Measurements from ENCODE around the gene GAGE13.
"Not testable (repeated sequence)": the region's sequence is repeated elsewhere in the genome, so short reads cannot be mapped to it uniquely, and the experiment has no call there.

Gene GAGE13, protein sequence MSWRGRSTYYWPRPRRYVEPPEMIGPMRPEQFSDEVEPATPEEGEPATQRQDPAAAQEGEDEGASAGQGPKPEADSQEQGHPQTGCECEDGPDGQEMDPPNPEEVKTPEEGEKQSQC

DNA sequence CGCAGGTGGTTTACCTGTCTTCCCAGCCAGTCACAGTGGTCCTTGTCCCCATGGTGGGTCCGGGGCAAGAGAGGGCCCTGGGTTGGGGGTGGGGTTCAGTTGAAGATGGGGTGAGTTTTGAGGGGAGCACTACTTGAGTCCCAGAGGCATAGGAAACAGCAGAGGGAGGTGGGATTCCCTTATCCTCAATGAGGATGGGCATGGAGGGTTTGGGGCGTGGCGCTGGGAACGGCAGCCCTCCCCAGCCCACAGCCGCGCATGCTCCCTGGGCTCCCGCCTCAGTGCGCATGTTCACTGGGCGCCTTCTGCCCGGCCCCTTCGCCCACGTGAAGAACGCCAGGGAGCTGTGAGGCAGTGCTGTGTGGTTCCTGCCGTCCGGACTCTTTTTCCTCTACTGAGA, at the start of gene GAGE13:
GAGE13 (plus strand) TSS at position 301 of the 400 bp plus-strand sequence. CDS start 1,156 bp downstream, outside the sequence.
- not testable (repeated sequence) for H3K9ac ChIP-seq (ENCODE audit: low read depth, low read length); H3K27me3 ChIP-seq (ENCODE audit: insufficient read depth, low read length, poor library complexity); H2AFZ ChIP-seq (ENCODE audit: low read depth, low read length); H3K9me3 ChIP-seq (ENCODE audit: insufficient read depth, low read length, severe bottlenecking); H3K4me2 ChIP-seq (ENCODE audit: insufficient read depth, low read length); H3K36me3 ChIP-seq (ENCODE audit: insufficient read depth, low read length); ATAC-seq (ENCODE audit: insufficient read depth, low read depth); H3K79me2 ChIP-seq (ENCODE audit: insufficient read depth, low read length); DNase-seq; H3K4me1 ChIP-seq (ENCODE audit: insufficient read depth, low read length); H3K4me3 ChIP-seq (ENCODE audit: low read depth in 1 of 2, low read length in 2 of 2); H3K27ac ChIP-seq (ENCODE audit: low read length); H4K20me1 ChIP-seq (ENCODE audit: insufficient read depth, low read length)

DNA sequence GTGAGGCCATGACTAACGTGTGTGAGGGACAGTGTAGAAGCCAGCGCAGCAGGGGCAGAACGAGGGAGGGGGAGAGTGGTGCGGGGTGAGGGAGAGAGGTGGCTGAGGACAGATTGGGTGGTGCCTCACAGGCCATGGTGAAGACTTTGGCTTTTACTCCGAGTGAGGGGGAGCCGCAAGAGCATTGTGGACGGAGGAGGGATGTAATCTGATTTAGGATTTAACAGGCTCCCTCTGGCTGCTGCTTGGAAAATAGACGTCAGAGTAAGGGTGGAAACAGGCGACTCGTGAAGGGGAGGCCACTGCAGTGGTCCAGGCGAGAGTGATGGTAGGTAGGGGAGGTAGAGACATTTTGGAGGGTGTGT, 48.8 kb upstream of the GAGE13 start:
- Histone ChIP-seq H3K9ac (ENCODE audit: low read depth, low read length) (no peak overlapping the region), H4K20me1 (ENCODE audit: insufficient read depth, low read length) (no peaks in the 10 kb centered on the region), H3K4me1 (ENCODE audit: insufficient read depth, low read length) (no peaks in the 10 kb centered on the region), H3K4me3 (ENCODE audit: low read depth in 1 of 2, low read length in 2 of 2) (no peak overlapping the region), H3K27ac (ENCODE audit: low read length) (no peak overlapping the region), H3K27me3 (ENCODE audit: insufficient read depth, low read length, poor library complexity) (no peaks in the 10 kb centered on the region), H3K9me3 (ENCODE audit: insufficient read depth, low read length, severe bottlenecking) (no peaks in the 10 kb centered on the region), H2AFZ (ENCODE audit: low read depth, low read length) (no peak overlapping the region), H3K36me3 (ENCODE audit: insufficient read depth, low read length) (no peaks in the 10 kb centered on the region), H3K79me2 (ENCODE audit: insufficient read depth, low read length) (no peaks in the 10 kb centered on the region), H3K4me2 (ENCODE audit: insufficient read depth, low read length) (no peak overlapping the region)
- no peak for DNase-seq
- TF ChIP-seq, protein P1, sequence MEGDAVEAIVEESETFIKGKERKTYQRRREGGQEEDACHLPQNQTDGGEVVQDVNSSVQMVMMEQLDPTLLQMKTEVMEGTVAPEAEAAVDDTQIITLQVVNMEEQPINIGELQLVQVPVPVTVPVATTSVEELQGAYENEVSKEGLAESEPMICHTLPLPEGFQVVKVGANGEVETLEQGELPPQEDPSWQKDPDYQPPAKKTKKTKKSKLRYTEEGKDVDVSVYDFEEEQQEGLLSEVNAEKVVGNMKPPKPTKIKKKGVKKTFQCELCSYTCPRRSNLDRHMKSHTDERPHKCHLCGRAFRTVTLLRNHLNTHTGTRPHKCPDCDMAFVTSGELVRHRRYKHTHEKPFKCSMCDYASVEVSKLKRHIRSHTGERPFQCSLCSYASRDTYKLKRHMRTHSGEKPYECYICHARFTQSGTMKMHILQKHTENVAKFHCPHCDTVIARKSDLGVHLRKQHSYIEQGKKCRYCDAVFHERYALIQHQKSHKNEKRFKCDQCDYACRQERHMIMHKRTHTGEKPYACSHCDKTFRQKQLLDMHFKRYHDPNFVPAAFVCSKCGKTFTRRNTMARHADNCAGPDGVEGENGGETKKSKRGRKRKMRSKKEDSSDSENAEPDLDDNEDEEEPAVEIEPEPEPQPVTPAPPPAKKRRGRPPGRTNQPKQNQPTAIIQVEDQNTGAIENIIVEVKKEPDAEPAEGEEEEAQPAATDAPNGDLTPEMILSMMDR (IDR thresholded peaks at IDR 0.05; ENCODE audit: borderline replicate concordance, extremely low read depth, low read length, poor library complexity, severe bottlenecking) = peak; percentile 21
- no peak for TF ChIP-seq EZH2 (IDR thresholded peaks at IDR 0.05; ENCODE audit: borderline replicate concordance, low read depth, low read length, severe bottlenecking)
- 0 out of 3 replicates have a peak, but pooled peaks have one; percentile 35 for ATAC-seq (ENCODE audit: insufficient read depth, low read depth)

DNA sequence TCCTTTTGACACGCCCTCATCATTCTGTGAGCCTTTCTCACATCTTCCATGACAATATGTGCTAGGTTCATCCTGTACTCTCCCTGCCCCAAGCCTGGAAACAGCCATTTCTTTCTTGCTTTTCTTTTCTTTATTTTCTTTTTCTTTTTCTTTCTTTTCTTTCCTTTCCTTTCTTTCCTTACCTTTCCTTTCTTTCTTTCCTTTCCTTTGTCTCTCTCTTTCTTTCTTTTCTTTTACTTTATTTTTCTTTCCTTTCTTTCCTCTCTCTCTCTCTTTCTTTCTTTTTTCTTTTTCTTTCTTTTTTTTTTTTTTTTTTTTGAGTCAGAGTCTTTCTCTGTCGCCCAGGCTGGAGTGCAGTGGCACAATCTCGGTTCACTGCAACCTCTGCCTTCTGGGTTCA, 47.2 kb upstream of the GAGE13 start:
- Histone ChIP-seq H3K27me3 (ENCODE audit: insufficient read depth, low read length, poor library complexity) (no peaks in the 10 kb centered on the region), H3K27ac (ENCODE audit: low read length) (no peak overlapping the region), H2AFZ (ENCODE audit: low read depth, low read length) (no peak overlapping the region), H3K36me3 (ENCODE audit: insufficient read depth, low read length) (no peaks in the 10 kb centered on the region), H3K9me3 (ENCODE audit: insufficient read depth, low read length, severe bottlenecking) (no peaks in the 10 kb centered on the region), H3K9ac (ENCODE audit: low read depth, low read length) (no peak overlapping the region), H3K4me3 (ENCODE audit: low read depth in 1 of 2, low read length in 2 of 2) (no peak overlapping the region), H3K4me1 (ENCODE audit: insufficient read depth, low read length) (no peaks in the 10 kb centered on the region), H4K20me1 (ENCODE audit: insufficient read depth, low read length) (no peaks in the 10 kb centered on the region), H3K4me2 (ENCODE audit: insufficient read depth, low read length) (no peak overlapping the region), H3K79me2 (ENCODE audit: insufficient read depth, low read length) (no peaks in the 10 kb centered on the region)
- no peak for DNase-seq
- no peak for TF ChIP-seq EZH2 (IDR thresholded peaks at IDR 0.05; ENCODE audit: borderline replicate concordance, low read depth, low read length, severe bottlenecking)
- TF ChIP-seq, protein P1 (IDR thresholded peaks at IDR 0.05; ENCODE audit: borderline replicate concordance, extremely low read depth, low read length, poor library complexity, severe bottlenecking) = no peak
- ATAC-seq (ENCODE audit: insufficient read depth, low read depth) = no peak

DNA sequence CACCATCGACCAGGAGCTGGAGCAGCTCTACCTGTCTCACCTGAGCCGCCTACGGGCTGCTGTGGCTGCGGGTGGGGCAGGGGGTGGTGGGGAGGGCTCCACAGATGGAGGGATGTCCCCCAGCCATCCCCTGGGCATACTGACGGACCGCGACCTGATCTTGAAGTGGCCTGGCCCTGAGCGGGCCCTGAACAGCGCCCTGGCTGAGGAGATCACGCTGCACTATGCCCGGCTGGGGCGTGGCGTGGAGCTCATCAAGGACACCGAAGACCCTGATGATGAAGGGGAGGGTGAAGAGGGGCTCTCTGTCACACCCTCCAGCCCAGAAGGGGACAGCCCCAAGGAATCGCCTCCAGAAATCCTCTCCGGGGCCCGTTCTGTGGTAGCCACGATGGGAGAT, 45.2 kb upstream of the GAGE13 start:
- Histone ChIP-seq H3K9ac (ENCODE audit: low read depth, low read length) (no peak overlapping the region), H4K20me1 (ENCODE audit: insufficient read depth, low read length) (no peaks in the 10 kb centered on the region), H2AFZ (ENCODE audit: low read depth, low read length) (no peak overlapping the region), H3K36me3 (ENCODE audit: insufficient read depth, low read length) (no peaks in the 10 kb centered on the region), H3K27ac (ENCODE audit: low read length) (no peak overlapping the region), H3K4me2 (ENCODE audit: insufficient read depth, low read length) (no peak overlapping the region), H3K4me1 (ENCODE audit: insufficient read depth, low read length) (no peaks in the 10 kb centered on the region), H3K4me3 (ENCODE audit: low read depth in 1 of 2, low read length in 2 of 2) (no peak overlapping the region), H3K79me2 (ENCODE audit: insufficient read depth, low read length) (no peaks in the 10 kb centered on the region), H3K9me3 (ENCODE audit: insufficient read depth, low read length, severe bottlenecking) (no peaks in the 10 kb centered on the region), H3K27me3 (ENCODE audit: insufficient read depth, low read length, poor library complexity) (no peaks in the 10 kb centered on the region)
- DNase-seq = no peak
- no peak for ATAC-seq (ENCODE audit: insufficient read depth, low read depth)
- TF ChIP-seq, protein P1 (IDR thresholded peaks at IDR 0.05; ENCODE audit: borderline replicate concordance, extremely low read depth, low read length, poor library complexity, severe bottlenecking) = no peak
- TF ChIP-seq EZH2 (IDR thresholded peaks at IDR 0.05; ENCODE audit: borderline replicate concordance, low read depth, low read length, severe bottlenecking) = no peak
